ENCODE results near the gene PRKN. TPM values are rescaled to one million over a fixed set of nuclear protein-coding genes. Genes with fewer than 3 reads are reported as not detected.

The PRKN gene
- total and polyA plus RNA-seq, 2 donors (not counting 1 experiment from before 2014, with no cell fraction given), result 0.43 to 4.6 TPM

DNA sequence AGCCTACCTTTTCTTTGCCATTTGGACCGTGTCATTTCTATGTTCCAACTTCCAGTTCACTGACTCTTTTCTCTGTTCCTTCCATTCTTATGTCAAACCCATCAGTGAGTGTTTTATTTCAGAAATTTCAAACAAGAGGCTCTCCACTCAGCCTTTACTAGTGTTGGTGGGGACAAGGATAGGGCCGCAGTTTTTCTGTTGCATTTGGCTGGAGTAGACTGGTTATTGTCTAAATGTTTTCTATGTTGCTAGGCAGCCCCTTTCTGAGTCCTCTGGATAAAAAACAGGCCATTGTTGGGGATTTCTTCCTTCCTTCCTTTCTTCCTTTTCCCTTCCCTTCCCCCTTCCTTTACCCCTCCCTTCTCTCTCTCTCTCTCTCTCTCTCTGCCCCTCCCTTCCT, 288.6 kb downstream of the PRKN start:
- Histone ChIP-seq H3K4me2 (ENCODE audit: extremely low read depth, insufficient read depth, low read length) (no peak overlapping the region), H3K9ac (ENCODE audit: insufficient read depth, low read length) (no peak overlapping the region), H3K9me3 (ENCODE audit: control insufficient read depth, insufficient read depth, low read depth, low read length) (no peaks in the 10 kb centered on the region), H2AFZ (ENCODE audit: low read length) (no peak overlapping the region), H3K4me1 (ENCODE audit: control insufficient read depth, extremely low read depth, insufficient read depth, low read length) (no peaks in the 10 kb centered on the region), H3K4me3 (replicated peaks in 1 of 4; ENCODE audit: control extremely low read depth in 1 of 4, insufficient read depth in 1 of 4, low read depth in 3 of 4, low read length in 4 of 4) (no peak overlapping the region), H4K20me1 (ENCODE audit: control insufficient read depth, extremely low read depth, insufficient read depth, low read length) (no peaks in the 10 kb centered on the region), H3K27ac (ENCODE audit: insufficient read depth, low read length) (no peak overlapping the region), H3K36me3 (ENCODE audit: control insufficient read depth, insufficient read depth, low read length) (no peaks in the 10 kb centered on the region), H3K79me2 (ENCODE audit: control insufficient read depth, insufficient read depth, low read length) (no peaks in the 10 kb centered on the region), H3K27me3 (ENCODE audit: control insufficient read depth, insufficient read depth, low read length) (no peaks in the 10 kb centered on the region)
- no peak for TF ChIP-seq EZH2 (IDR thresholded peaks at IDR 0.05; ENCODE audit: low read length, missing control alignments)
- TF ChIP-seq, protein P1, sequence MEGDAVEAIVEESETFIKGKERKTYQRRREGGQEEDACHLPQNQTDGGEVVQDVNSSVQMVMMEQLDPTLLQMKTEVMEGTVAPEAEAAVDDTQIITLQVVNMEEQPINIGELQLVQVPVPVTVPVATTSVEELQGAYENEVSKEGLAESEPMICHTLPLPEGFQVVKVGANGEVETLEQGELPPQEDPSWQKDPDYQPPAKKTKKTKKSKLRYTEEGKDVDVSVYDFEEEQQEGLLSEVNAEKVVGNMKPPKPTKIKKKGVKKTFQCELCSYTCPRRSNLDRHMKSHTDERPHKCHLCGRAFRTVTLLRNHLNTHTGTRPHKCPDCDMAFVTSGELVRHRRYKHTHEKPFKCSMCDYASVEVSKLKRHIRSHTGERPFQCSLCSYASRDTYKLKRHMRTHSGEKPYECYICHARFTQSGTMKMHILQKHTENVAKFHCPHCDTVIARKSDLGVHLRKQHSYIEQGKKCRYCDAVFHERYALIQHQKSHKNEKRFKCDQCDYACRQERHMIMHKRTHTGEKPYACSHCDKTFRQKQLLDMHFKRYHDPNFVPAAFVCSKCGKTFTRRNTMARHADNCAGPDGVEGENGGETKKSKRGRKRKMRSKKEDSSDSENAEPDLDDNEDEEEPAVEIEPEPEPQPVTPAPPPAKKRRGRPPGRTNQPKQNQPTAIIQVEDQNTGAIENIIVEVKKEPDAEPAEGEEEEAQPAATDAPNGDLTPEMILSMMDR (conservative IDR thresholded peaks at IDR 0.05 in 1 of 2, IDR thresholded peaks at IDR 0.05 in 1 of 2; ENCODE audit: low read depth in 1 of 2, low read length in 2 of 2), result no peak
- no peak for DNase-seq (ENCODE audit: low read depth in 2 of 2)

DNA sequence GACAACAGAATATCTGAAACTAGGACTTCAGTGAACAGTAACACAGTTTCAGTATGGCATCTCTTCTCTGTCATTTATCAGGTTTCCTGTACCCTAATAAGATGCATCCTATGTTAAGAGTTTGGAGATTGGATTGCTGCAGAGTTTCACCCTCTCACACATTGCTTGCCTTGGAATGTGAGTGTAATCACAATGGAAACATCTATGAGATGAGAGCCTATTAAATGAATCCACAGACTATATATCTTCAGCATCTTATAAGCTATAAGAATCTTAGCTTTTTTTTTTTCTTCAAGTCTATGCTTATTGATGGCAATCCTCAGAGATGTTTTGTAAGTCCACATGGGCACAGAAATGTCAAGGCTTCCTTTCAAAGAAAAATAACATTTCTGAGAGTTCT, 292.5 kb downstream of the PRKN start:
- Histone ChIP-seq H3K4me2 (ENCODE audit: extremely low read depth, insufficient read depth, low read length) (no peak overlapping the region), H3K4me3 (replicated peaks in 1 of 4; ENCODE audit: control extremely low read depth in 1 of 4, insufficient read depth in 1 of 4, low read depth in 3 of 4, low read length in 4 of 4) (no peak overlapping the region), H4K20me1 (ENCODE audit: control insufficient read depth, extremely low read depth, insufficient read depth, low read length) (no peaks in the 10 kb centered on the region), H3K79me2 (ENCODE audit: control insufficient read depth, insufficient read depth, low read length) (no peaks in the 10 kb centered on the region), H3K9me3 (ENCODE audit: control insufficient read depth, insufficient read depth, low read depth, low read length) (no peaks in the 10 kb centered on the region), H3K9ac (ENCODE audit: insufficient read depth, low read length) (no peak overlapping the region), H3K27ac (ENCODE audit: insufficient read depth, low read length) (no peak overlapping the region), H3K36me3 (ENCODE audit: control insufficient read depth, insufficient read depth, low read length) (no peaks in the 10 kb centered on the region), H2AFZ (ENCODE audit: low read length) (no peak overlapping the region), H3K27me3 (ENCODE audit: control insufficient read depth, insufficient read depth, low read length) (no peaks in the 10 kb centered on the region), H3K4me1 (ENCODE audit: control insufficient read depth, extremely low read depth, insufficient read depth, low read length) (no peaks in the 10 kb centered on the region)
- no peak for DNase-seq (ENCODE audit: low read depth in 2 of 2)
- TF ChIP-seq EZH2 (IDR thresholded peaks at IDR 0.05; ENCODE audit: low read length, missing control alignments), result no peak
- TF ChIP-seq, protein P1 (conservative IDR thresholded peaks at IDR 0.05 in 1 of 2, IDR thresholded peaks at IDR 0.05 in 1 of 2; ENCODE audit: low read depth in 1 of 2, low read length in 2 of 2), result no peak

DNA sequence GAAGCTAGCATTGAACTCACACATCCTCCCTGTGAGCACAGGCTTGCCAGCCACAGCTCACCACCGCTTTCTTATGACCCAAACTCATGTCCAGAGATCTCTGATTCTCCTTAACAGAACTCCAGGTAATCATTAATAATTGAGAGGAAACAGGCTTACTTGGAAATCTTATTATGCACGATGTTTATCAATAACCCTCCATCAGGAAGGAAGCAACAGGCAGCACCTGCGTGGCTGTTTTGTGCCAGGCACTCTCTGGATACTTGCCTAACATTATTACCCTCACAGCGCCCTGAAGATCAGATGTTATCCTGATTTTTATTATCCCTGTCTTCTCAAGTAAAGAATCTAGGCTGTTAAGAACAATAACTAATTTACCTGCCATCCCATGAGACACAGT, 306.6 kb downstream of the PRKN start:
- Histone ChIP-seq H3K27ac (ENCODE audit: insufficient read depth, low read length) (no peak overlapping the region), H2AFZ (ENCODE audit: low read length) (no peak overlapping the region), H3K4me3 (replicated peaks in 1 of 4; ENCODE audit: control extremely low read depth in 1 of 4, insufficient read depth in 1 of 4, low read depth in 3 of 4, low read length in 4 of 4) (no peak overlapping the region)

More for the DNA sequence above, 306.6 kb downstream of the PRKN start:
- no peak for TF ChIP-seq EZH2 (IDR thresholded peaks at IDR 0.05; ENCODE audit: low read length, missing control alignments)
- TF ChIP-seq, protein P1 (conservative IDR thresholded peaks at IDR 0.05 in 1 of 2, IDR thresholded peaks at IDR 0.05 in 1 of 2; ENCODE audit: low read depth in 1 of 2, low read length in 2 of 2), result no peak
- H3K27me3 ChIP-seq (ENCODE audit: control insufficient read depth, insufficient read depth, low read length), result no peaks in the 10 kb centered on the region
- no peaks in the 10 kb centered on the region for H3K79me2 ChIP-seq (ENCODE audit: control insufficient read depth, insufficient read depth, low read length)
- H3K4me1 ChIP-seq (ENCODE audit: control insufficient read depth, extremely low read depth, insufficient read depth, low read length), result no peaks in the 10 kb centered on the region
- no peaks in the 10 kb centered on the region for H4K20me1 ChIP-seq (ENCODE audit: control insufficient read depth, extremely low read depth, insufficient read depth, low read length)
- H3K9ac ChIP-seq (ENCODE audit: insufficient read depth, low read length), result no peak overlapping the region
- no peaks in the 10 kb centered on the region for H3K9me3 ChIP-seq (ENCODE audit: control insufficient read depth, insufficient read depth, low read depth, low read length)
- DNase-seq (ENCODE audit: low read depth in 2 of 2), result no peak
- H3K4me2 ChIP-seq (ENCODE audit: extremely low read depth, insufficient read depth, low read length), result no peak overlapping the region
- H3K36me3 ChIP-seq (ENCODE audit: control insufficient read depth, insufficient read depth, low read length), result no peaks in the 10 kb centered on the region

All from fibroblast of lung (primary cell).